Measurements from ENCODE around the gene CRIP1.

CRIP1 gene

DNA sequence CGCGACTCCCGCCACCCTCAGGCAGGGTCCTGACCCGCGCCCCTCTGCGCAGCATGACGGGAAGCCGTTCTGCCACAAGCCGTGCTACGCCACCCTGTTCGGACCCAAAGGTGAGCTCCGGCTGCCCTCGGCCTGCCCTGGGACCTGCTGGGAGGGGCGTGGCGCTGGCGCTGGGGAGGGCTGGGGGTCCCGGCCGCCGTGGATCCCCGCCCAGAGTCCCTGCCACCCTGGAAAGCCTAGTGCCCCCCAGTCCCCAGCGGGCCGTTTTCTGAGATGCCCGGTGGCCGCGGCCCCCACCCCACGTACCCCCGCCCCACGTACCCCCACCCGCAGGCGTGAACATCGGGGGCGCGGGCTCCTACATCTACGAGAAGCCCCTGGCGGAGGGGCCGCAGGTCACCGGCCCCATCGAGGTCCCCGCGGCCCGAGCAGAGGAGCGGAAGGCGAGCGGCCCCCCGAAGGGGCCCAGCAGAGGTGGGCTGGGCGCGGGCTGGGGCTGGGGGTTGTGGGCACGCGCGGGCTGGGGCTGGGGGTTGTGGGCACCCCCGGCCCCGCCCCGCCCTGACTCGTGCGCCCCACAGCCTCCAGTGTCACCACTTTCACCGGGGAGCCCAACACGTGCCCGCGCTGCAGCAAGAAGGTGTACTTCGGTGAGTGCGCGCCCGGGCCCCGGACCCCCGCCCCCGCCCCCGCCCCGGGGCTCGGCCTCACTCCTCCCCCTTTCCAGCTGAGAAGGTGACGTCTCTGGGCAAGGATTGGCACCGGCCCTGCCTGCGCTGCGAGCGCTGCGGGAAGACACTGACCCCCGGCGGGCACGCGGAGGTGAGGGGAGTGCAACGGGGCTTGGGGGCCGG lies 8.1 kb upstream of the CRIP1 start:
- Histone ChIP-seq H3K27me3 (no peaks in the 10 kb centered on the region), H3K4me1 (peaks cover 35% of the 10 kb centered on the region), H3K4me3 (ENCODE audit: low read depth, low read length) (no peak overlapping the region)

DNA sequence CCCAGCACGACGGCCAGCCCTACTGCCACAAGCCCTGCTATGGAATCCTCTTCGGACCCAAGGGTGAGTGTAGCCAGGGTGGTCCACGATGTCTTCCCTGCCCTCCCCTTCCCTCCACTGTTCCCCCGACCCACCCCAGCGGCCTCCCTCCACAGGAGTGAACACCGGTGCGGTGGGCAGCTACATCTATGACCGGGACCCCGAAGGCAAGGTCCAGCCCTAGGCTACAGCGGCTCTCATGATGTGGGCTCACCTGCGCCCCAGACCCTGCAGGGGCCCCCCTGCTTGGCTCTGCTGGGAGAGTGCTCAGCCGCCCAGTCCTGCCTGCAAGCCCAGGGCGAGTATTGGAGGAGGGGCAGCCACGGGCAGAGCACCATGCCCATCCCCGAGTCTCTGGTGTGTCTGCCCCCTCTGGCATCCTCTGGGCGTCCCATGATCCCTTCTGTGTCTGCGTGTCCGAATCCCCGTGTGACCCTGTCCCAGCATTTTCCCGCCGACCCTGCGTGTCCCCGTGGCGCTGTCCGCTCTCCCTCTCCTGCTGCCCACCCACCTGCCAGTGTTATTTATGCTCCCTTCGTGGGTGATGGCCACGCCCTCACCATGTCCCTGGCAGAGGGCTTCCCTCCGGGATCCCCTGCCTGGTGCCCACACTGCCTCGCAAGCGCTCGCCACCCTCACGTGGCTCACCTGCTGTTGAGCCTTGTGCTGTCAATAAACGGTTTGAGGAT lies 7.1 kb upstream of the CRIP1 start:
- Histone ChIP-seq H3K9me3 (no peaks in the 10 kb centered on the region), H3K36me3 (peaks cover 7% of the 10 kb centered on the region), H3K27me3 (no peaks in the 10 kb centered on the region), H3K4me1 (peaks cover 42% of the 10 kb centered on the region), H3K4me3 (ENCODE audit: low read depth, low read length) (no peak overlapping the region)
- TF ChIP-seq, protein P1, sequence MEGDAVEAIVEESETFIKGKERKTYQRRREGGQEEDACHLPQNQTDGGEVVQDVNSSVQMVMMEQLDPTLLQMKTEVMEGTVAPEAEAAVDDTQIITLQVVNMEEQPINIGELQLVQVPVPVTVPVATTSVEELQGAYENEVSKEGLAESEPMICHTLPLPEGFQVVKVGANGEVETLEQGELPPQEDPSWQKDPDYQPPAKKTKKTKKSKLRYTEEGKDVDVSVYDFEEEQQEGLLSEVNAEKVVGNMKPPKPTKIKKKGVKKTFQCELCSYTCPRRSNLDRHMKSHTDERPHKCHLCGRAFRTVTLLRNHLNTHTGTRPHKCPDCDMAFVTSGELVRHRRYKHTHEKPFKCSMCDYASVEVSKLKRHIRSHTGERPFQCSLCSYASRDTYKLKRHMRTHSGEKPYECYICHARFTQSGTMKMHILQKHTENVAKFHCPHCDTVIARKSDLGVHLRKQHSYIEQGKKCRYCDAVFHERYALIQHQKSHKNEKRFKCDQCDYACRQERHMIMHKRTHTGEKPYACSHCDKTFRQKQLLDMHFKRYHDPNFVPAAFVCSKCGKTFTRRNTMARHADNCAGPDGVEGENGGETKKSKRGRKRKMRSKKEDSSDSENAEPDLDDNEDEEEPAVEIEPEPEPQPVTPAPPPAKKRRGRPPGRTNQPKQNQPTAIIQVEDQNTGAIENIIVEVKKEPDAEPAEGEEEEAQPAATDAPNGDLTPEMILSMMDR (IDR thresholded peaks at IDR 0.05; ENCODE audit: low read depth, low read length), result 0 out of 2 replicates have a peak, but pooled peaks have one; percentile 3
- DNase-seq, result no peak

More for the DNA sequence above, 8.1 kb upstream of the CRIP1 start:
- no peak for DNase-seq
- TF ChIP-seq, protein P1 (IDR thresholded peaks at IDR 0.05; ENCODE audit: low read depth, low read length), result no peak
- Histone ChIP-seq H3K36me3 (peaks cover 7% of the 10 kb centered on the region), H3K9me3 (no peaks in the 10 kb centered on the region)

DNA sequence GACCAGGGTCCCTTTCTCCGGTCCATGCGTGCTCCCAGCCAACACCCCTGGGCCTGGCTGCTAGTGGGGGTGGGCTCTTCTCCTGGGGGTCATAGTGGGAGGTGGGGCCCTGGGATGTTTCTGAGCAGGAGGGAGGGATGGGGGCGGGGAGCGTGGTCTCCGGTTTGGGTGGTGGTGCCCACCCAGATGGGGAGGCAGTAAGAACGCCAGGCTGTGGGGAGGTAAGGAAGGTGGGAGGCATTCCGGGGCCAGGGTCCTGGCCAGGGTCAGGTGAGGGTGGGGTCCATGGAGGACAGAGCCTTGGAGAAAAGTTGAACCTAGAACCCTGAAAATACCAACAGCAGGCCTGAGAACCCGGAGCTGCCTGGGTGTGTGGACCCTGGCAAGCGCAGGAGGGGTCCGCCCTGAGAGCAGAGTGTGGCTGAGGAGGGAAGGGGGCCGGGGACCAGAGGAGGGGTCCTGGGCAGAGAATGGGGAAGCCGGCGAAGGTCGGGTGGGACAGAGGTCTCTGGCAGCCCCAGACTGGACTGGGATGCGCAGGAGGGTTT lies 6.4 kb upstream of the CRIP1 start:
- Histone ChIP-seq H3K36me3 (peaks cover 7% of the 10 kb centered on the region), H3K4me1 (peaks cover 48% of the 10 kb centered on the region), H3K4me3 (ENCODE audit: low read depth, low read length) (peak overlapping the region; percentile 29), H3K27me3 (no peaks in the 10 kb centered on the region), H3K9me3 (no peaks in the 10 kb centered on the region)
- TF ChIP-seq, protein P1 (IDR thresholded peaks at IDR 0.05; ENCODE audit: low read depth, low read length), result no peak
- DNase-seq, result no peak

DNA sequence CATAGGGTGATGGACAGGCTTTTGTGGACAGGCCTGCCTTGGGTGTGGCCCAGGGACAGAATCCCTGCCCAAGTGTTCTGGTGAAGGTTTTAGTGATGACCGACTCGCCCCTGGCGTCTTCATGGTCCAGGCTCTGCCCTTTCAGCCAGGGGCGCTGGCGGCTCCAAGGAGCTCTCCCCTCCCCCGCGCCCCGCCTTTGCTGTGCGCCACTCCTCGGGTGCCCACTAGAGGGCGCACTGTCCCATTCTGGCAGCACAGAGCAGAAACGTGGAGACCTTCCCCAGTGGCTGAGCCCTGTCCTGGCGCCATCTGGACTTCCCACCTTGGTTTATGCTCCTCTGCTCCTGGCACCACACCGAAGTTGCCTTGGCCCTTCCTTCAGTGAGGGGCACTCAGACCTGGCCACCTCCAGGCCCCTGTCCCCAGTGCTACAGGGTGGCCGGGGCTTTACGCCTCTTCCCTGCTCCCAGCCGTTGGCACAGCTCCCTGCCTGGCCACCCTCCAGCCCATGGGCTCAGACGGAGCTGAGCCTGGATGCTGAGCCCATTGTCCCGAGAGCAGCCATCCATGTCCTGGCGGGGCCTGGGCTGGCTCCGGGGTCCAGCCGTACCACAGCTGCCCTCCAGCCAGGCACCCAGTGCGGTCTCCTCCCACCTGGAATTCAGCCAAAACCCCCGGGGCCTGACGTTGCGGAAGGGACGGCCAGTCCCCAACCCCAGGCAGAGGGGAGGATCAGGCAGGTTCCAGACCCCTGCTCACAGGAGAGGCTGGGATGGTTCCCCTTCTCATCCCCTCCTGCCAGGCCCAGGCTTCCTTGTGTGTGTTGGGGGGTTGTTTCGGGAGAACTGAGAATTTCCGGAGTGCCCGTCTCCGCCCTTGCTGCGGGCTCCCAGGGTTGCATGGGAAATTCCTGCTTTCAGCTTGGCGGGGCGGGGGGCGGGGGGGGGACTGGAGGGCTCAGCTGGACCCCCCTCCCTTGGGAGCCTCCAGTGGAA lies 5.6 kb upstream of the CRIP1 start:
- Histone ChIP-seq H3K4me3 (ENCODE audit: low read depth, low read length) (peak overlapping the region; percentile 45), H3K4me1 (peaks cover 55% of the 10 kb centered on the region), H3K27me3 (no peaks in the 10 kb centered on the region), H3K9me3 (no peaks in the 10 kb centered on the region), H3K36me3 (peaks cover 7% of the 10 kb centered on the region)
- TF ChIP-seq, protein P1 (IDR thresholded peaks at IDR 0.05; ENCODE audit: low read depth, low read length), result peak; percentile 92
- DNase-seq, result peak; percentile 99

DNA sequence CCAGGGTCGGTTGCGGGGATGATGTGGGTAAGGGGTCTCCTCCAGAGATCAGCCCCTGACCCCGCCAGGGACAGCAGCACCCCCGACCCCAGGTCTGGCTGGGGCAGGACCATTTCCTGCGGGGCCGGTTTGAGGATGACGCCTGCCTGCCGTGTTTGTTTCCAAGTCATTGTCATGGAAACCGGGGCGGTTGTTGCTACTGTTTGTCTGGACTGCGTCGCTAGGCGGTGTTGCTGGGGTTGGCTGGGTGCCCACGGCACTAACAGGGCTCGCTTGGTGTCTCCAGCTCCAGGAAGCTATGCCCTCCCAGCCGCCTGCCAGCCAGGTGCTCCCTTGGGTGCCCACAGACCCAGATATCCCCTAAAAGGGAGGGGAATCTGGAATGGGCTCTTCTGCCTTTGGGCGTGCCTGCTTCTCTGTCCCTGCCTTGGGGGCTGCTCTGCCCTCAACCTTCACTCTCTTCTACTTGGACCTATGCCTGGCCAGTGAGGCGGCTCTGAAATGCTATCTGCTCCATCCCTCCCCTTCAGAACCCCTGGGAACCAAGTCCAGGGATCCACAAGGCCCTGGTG lies 4.7 kb upstream of the CRIP1 start:
- TF ChIP-seq, protein P1 (IDR thresholded peaks at IDR 0.05; ENCODE audit: low read depth, low read length), result peak; percentile 26; the same call in 1 of the 2 replicates
- Histone ChIP-seq H3K4me3 (ENCODE audit: low read depth, low read length) (peak overlapping the region; percentile 45), H3K36me3 (peaks cover 7% of the 10 kb centered on the region), H3K4me1 (peaks cover 59% of the 10 kb centered on the region), H3K27me3 (no peaks in the 10 kb centered on the region), H3K9me3 (no peaks in the 10 kb centered on the region)
- DNase-seq, result peak; percentile 95

Measured in BE2C (cell line).